Lower leg skin (tissue), 3 donors: ENCODE data around the gene CDH18.

ENCODE experiments used
- POLR2A ChIP-seq, 2 donors: fragments of 450-650 bp; IDR thresholded peaks; one replicate each; pipeline ENCODE4 v1.6.1; 2016 to 2017; ENCODE audit warnings: antibody characterized with exemption in 2 of 2, mild to moderate bottlenecking in 1 of 2, moderate library complexity in 1 of 2
- TF ChIP-seq, protein P1 (sequence below), 3 donors: fragments of 450-650 bp; IDR thresholded peaks; one replicate each; pipeline ENCODE4 v1.5.1; 2016; ENCODE audit warnings: antibody characterized with exemption in 3 of 3, mild to moderate bottlenecking in 3 of 3, moderate library complexity in 2 of 3

DNA sequence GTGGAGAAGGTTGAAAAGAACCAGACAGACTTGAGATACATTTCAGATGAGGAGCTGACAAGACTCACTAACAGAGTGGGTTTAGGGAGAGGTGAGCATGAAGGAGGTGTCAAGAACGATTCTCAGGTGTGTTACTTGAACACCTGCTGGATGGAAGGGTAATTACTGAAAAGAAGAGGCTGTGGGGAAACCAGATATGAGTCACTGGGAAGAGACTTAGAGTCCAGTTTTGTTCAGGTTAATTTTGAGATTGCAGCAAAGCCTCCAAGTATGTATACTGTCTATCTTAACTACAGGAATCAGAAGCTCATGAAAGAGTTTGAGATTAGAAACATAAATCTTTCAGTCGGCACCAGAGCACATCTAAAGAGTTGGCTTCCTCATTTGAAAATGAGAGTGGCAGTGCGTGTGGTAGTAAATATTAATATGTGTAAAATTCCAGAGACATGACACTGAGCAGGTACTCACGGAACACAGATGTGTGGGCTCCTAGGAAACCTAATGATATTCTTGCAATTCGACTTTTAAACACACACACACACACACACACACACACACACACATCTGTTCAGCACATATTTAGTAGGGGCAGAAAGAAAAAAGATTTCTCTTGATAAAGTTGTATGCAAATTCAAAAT is 197.1 kb downstream of the CDH18 start:
- TF ChIP-seq, protein P1, sequence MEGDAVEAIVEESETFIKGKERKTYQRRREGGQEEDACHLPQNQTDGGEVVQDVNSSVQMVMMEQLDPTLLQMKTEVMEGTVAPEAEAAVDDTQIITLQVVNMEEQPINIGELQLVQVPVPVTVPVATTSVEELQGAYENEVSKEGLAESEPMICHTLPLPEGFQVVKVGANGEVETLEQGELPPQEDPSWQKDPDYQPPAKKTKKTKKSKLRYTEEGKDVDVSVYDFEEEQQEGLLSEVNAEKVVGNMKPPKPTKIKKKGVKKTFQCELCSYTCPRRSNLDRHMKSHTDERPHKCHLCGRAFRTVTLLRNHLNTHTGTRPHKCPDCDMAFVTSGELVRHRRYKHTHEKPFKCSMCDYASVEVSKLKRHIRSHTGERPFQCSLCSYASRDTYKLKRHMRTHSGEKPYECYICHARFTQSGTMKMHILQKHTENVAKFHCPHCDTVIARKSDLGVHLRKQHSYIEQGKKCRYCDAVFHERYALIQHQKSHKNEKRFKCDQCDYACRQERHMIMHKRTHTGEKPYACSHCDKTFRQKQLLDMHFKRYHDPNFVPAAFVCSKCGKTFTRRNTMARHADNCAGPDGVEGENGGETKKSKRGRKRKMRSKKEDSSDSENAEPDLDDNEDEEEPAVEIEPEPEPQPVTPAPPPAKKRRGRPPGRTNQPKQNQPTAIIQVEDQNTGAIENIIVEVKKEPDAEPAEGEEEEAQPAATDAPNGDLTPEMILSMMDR (IDR thresholded peaks at IDR 0.05): no peak
- no peak for TF ChIP-seq POLR2A (IDR thresholded peaks at IDR 0.05)
